ENCODE data around the gene CDH3. TPM values are rescaled to one million over a fixed set of nuclear protein-coding genes. Genes with fewer than 3 reads are reported as not detected.

CDH3 gene
- total RNA-seq, 4 donors from 2014 or later, result 0.34 to 1.5 TPM; not detected in 2

GRCh38 chr16:68617734-68618133 lies 27.4 kb upstream of the CDH3 start:
- no peak for TF ChIP-seq CTCF (IDR thresholded peaks at IDR 0.05; ENCODE audit: low read depth)

- no peak for TF ChIP-seq CTCF (IDR thresholded peaks at IDR 0.05; ENCODE audit: low read depth)
These were observed 18.6 kb upstream of the CDH3 start for GRCh38 chr16:68626557-68626956.

- no peak for TF ChIP-seq CTCF (IDR thresholded peaks at IDR 0.05; ENCODE audit: low read depth)
These were observed 17.1 kb upstream of the CDH3 start for GRCh38 chr16:68627951-68628425.

DNA sequence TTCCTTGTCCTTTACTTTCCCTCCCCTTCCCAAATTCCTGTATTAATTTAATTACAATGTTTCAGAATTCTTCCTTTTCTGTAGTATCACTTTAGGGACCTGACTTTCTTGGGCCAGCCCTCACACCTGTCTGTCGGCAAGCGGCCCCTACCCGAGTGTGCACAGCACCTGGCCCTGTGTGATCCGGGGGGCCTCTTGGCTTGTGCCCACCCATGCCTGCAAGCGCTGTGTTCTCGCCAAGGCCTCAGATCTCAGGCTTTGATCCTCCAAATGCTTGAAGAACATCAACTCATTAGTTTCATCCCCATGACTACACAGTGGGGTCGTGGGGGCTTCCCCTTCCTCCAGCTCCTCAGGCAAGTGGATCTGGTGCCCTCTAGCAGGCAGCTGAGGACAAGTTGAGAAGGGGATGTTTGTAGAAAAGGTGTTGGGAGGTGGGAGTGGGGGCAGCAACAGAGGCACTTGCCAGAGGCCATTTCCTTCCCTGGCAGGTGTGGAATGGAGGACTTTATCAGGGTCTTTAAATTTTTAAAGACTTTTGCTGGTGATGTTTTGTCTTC lies 15.7 kb upstream of the CDH3 start:
- TF ChIP-seq CTCF (IDR thresholded peaks at IDR 0.05; ENCODE audit: low read depth), result no peak

DNA sequence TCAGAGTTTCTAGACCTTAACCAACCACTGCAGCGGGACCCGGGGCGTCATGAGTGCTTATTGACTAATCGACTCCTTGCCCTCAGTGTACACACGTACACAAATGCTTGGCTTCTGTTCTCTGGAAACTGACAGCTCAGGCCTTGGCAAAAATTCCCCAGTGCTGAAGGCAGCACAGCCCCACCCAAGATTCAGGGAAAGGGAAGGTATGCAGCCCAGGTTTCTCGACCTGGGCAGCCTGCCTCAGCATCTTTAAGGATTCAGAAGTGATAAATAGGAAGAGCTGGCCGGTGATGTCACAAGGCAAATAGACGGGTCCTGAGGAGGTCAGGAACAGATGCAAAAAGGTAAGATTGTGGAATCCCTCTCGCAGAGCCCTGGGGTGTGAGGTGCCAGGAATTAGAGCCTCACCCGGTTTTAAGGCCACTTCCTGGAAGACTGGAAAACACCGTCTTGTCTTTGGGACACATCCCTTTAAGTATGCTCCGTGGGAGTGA lies 9.0 kb upstream of the CDH3 start:
- no peak for TF ChIP-seq CTCF (IDR thresholded peaks at IDR 0.05; ENCODE audit: low read depth)

- TF ChIP-seq CTCF (IDR thresholded peaks at IDR 0.05; ENCODE audit: low read depth), result no peak
These were observed 8.3 kb upstream of the CDH3 start for GRCh38 chr16:68636818-68637217.

GRCh38 chr16:68640972-68641371 lies 4.1 kb upstream of the CDH3 start:
- TF ChIP-seq CTCF (IDR thresholded peaks at IDR 0.05; ENCODE audit: low read depth), result no peak

Measured in subcutaneous adipose tissue (tissue), 4 donors.